GM23248 (cell line): Measurements from ENCODE around the gene XIRP1.

ENCODE experiments used
- EZH2 ChIP-seq: fragments of 200-600 bp; sonication (generic); IDR thresholded peaks from 2 replicates; pipeline ENCODE4 v1.6.1; 2018; ENCODE audit warnings: antibody characterized with exemption, mild to moderate bottlenecking; ENCODE audit not compliant: insufficient read depth, poor library complexity, severe bottlenecking
- EZH2phosphoT487 ChIP-seq: fragments of 200-600 bp; sonication (generic); IDR thresholded peaks from 2 replicates; pipeline ENCODE4 v1.6.1; 2018; ENCODE audit warnings: antibody characterized with exemption, moderate library complexity, mild to moderate bottlenecking, low read depth; ENCODE audit not compliant: insufficient read depth

- TF ChIP-seq EZH2 = no peak
- no peak for TF ChIP-seq EZH2phosphoT487
These were observed 42.8 kb downstream of the XIRP1 start for GRCh38 chr3:39149498-39150147.
